Measurements from ENCODE around the gene LIMS1. TPM values are rescaled to one million over a fixed set of nuclear protein-coding genes. Genes with fewer than 3 reads are reported as not detected.
A peak's percentile ranks its signal among the peaks of the same experiment; 100 is the strongest.

The LIMS1 gene
- total RNA-seq, 1 donor from 2014 or later: 144 TPM

- Mint-ChIP-seq H3K4me3 (ENCODE audit: unreplicated experiment) (no peak overlapping the region), H3K4me1 (ENCODE audit: unreplicated experiment) (peaks cover 48% of the 10 kb centered on the region), H3K27me3 (ENCODE audit: unreplicated experiment) (peaks cover 12% of the 10 kb centered on the region), H3K9me3 (ENCODE audit: unreplicated experiment) (no peaks in the 10 kb centered on the region), H3K36me3 (ENCODE audit: low read depth, unreplicated experiment) (peaks cover 4% of the 10 kb centered on the region), H3K27ac (ENCODE audit: unreplicated experiment) (no peak overlapping the region)
- no peak for TF ChIP-seq CTCF (IDR thresholded peaks at IDR 0.05; ENCODE audit: unreplicated experiment)
- no peak for DNase-seq (ENCODE audit: low spot score)
These were observed 78.4 kb downstream of the LIMS1 start for GRCh38 chr2:108612514-108613183.

GRCh38 chr2:108613261-108614042 is 79.2 kb downstream of the LIMS1 start:
- TF ChIP-seq CTCF (IDR thresholded peaks at IDR 0.05; ENCODE audit: unreplicated experiment): no peak
- Mint-ChIP-seq H3K4me3 (ENCODE audit: unreplicated experiment) (no peak overlapping the region), H3K36me3 (ENCODE audit: low read depth, unreplicated experiment) (peaks cover 4% of the 10 kb centered on the region), H3K4me1 (ENCODE audit: unreplicated experiment) (peaks cover 54% of the 10 kb centered on the region), H3K9me3 (ENCODE audit: unreplicated experiment) (no peaks in the 10 kb centered on the region), H3K27ac (ENCODE audit: unreplicated experiment) (peak overlapping the region; percentile 70), H3K27me3 (ENCODE audit: unreplicated experiment) (peaks cover 12% of the 10 kb centered on the region)
- no peak for DNase-seq (ENCODE audit: low spot score)

GRCh38 chr2:108614043-108614545 is 79.8 kb downstream of the LIMS1 start:
- no peaks in the 10 kb centered on the region for H3K9me3 Mint-ChIP-seq (ENCODE audit: unreplicated experiment)
- H3K4me3 Mint-ChIP-seq (ENCODE audit: unreplicated experiment): no peak overlapping the region
- H3K27me3 Mint-ChIP-seq (ENCODE audit: unreplicated experiment): peaks cover 12% of the 10 kb centered on the region
- H3K36me3 Mint-ChIP-seq (ENCODE audit: low read depth, unreplicated experiment): peaks cover 4% of the 10 kb centered on the region
- peak overlapping the region; percentile 67 for H3K27ac Mint-ChIP-seq (ENCODE audit: unreplicated experiment)
- TF ChIP-seq CTCF (IDR thresholded peaks at IDR 0.05; ENCODE audit: unreplicated experiment): no peak
- no peak for DNase-seq (ENCODE audit: low spot score)
- H3K4me1 Mint-ChIP-seq (ENCODE audit: unreplicated experiment): peaks cover 56% of the 10 kb centered on the region

- no peak overlapping the region for H3K4me3 Mint-ChIP-seq (ENCODE audit: unreplicated experiment)
- no peak for TF ChIP-seq CTCF (IDR thresholded peaks at IDR 0.05; ENCODE audit: unreplicated experiment)
- peaks cover 12% of the 10 kb centered on the region for H3K27me3 Mint-ChIP-seq (ENCODE audit: unreplicated experiment)
- H3K36me3 Mint-ChIP-seq (ENCODE audit: low read depth, unreplicated experiment): peaks cover 4% of the 10 kb centered on the region
- no peaks in the 10 kb centered on the region for H3K9me3 Mint-ChIP-seq (ENCODE audit: unreplicated experiment)
- H3K4me1 Mint-ChIP-seq (ENCODE audit: unreplicated experiment): peaks cover 54% of the 10 kb centered on the region
- H3K27ac Mint-ChIP-seq (ENCODE audit: unreplicated experiment): no peak overlapping the region
- no peak for DNase-seq (ENCODE audit: low spot score)
These were observed 80.4 kb downstream of the LIMS1 start for GRCh38 chr2:108614659-108615058.
